Lower leg skin (tissue), 4 donors: ENCODE results near the gene RHD. TPM values are rescaled to one million over a fixed set of nuclear protein-coding genes. Genes with fewer than 3 reads are reported as not detected.
"Not testable (repeated sequence)": the region's sequence is repeated elsewhere in the genome, so short reads cannot be mapped to it uniquely, and the experiment has no call there.

Source experiments
- DNase-seq, 2 donors: peaks; one replicate each; pipeline ENCODE4 v3.0.0-alpha.2; 2019; ENCODE audit warnings: low spot score in 2 of 2
- H3K4me3 ChIP-seq: fragments of 200-600 bp; sonication (generic); 2 replicates; pipeline ENCODE4 v1.5.1; 2017; ENCODE audit warnings: mild to moderate bottlenecking, low read depth; ENCODE audit not compliant: poor library complexity, severe bottlenecking
- CTCF ChIP-seq, 3 donors: fragments of 450-650 bp; IDR thresholded peaks; one replicate each; pipeline ENCODE4 v1.5.1; 2016; ENCODE audit warnings: antibody characterized with exemption in 3 of 3, mild to moderate bottlenecking in 3 of 3, moderate library complexity in 2 of 3
- POLR2A ChIP-seq, 2 donors: fragments of 450-650 bp; IDR thresholded peaks; one replicate each; pipeline ENCODE4 v1.6.1; 2016 to 2017; ENCODE audit warnings: antibody characterized with exemption in 2 of 2, mild to moderate bottlenecking in 1 of 2, moderate library complexity in 1 of 2
- WGBS, 2 donors: methylation state at CpG; one replicate each; pipeline ENCODE4 v1.1.5; 2018; 5-methylcytosine and 5-hydroxymethylcytosine counted together
- intact Hi-C: fragments of 100-400 bp; cut with DNase I; formaldehyde crosslinking; loops from one replicate; pipeline ENCODE4 v1.15.0; 2023; ENCODE audit warnings: low total_unique reads
- total RNA-seq, 4 donors: library from RNA; depleted of rRNA; stranded (reverse); fragments of >200 nt; gene quantifications; one replicate each; pipeline ENCODE4 v1.1.0, GENCODE V29; 2016

RHD gene
- total RNA-seq, 4 donors from 2014 or later = not detected

- intact Hi-C loops, DNase-seq, H3K4me3 ChIP-seq: not testable (repeated sequence)
- 92% methylated on average over 9 of the region's 9 CpGs for WGBS, 2 donors
These were observed 49.8 kb downstream of the RHD start for GRCh38 chr1:25322127-25322526.

GRCh38 chr1:25324407-25324806, 52.1 kb downstream of the RHD start:
- intact Hi-C loops, H3K4me3 ChIP-seq, DNase-seq: not testable (repeated sequence)
- WGBS, 2 donors = 88 to 100% methylated on average over 1 to 3 of the region's 3 CpGs

GRCh38 chr1:25327864-25328790, 55.8 kb downstream of the RHD start:
- DNase-seq, H3K4me3 ChIP-seq, intact Hi-C loops: not testable (repeated sequence)
- WGBS, 2 donors = no CpG with 5 or more reads among the region's 17 CpGs

DNA sequence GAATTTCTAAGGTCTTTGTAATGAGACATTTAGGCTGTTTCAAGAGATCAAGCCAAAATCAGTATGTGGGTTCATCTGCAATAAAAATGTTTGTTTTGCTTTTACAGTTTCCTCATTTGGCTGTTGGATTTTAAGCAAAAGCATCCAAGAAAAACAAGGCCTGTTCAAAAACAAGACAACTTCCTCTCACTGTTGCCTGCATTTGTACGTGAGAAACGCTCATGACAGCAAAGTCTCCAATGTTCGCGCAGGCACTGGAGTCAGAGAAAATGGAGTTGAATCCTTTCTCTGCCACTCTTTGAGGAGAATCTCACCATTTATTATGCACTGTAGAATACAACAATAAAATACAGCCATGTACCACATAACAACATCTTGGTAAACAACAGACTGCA, 56.5 kb downstream of the RHD start:
- DNase-seq, intact Hi-C loops, H3K4me3 ChIP-seq: not testable (repeated sequence)
- WGBS, 2 donors = 51 to 63% methylated on average over 4 of the region's 4 CpGs

- intact Hi-C loops, DNase-seq, H3K4me3 ChIP-seq: not testable (repeated sequence)
- 78 to 80% methylated on average over 5 of the region's 5 CpGs for WGBS, 2 donors
These were observed 57.0 kb downstream of the RHD start for GRCh38 chr1:25329336-25329735.

- H3K4me3 ChIP-seq, DNase-seq, intact Hi-C loops: not testable (repeated sequence)
- 37 to 50% methylated on average over 5 of the region's 5 CpGs for WGBS, 2 donors
These were observed 57.6 kb downstream of the RHD start for GRCh38 chr1:25329950-25330349.

DNA sequence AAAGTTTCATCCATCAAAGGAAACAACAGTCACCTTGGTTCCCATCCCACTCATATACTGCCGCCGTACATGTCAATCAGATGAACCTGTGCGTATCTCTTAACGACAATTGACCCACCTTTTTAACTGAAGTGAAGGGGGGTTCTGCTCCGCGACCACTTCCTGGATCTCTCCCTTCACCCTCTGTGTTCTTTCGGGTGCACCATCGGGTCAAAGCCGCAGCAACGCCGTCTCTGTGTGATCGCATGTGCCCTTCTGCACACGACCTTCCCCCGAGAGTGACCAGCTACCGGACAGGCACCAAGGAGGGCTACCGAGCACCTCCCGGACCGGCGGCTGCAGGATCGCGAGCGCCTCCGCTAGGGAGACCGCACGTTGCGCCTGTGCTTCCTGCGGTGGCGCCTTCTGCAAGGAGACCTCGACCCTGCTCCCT, 64.6 kb downstream of the RHD start:
- DNase-seq, intact Hi-C loops: not testable (repeated sequence)
- H3K4me3 ChIP-seq = peak overlapping the region; percentile 45
- WGBS, 2 donors = 0% methylated on average over 6 to 15 of the region's 29 CpGs

DNA sequence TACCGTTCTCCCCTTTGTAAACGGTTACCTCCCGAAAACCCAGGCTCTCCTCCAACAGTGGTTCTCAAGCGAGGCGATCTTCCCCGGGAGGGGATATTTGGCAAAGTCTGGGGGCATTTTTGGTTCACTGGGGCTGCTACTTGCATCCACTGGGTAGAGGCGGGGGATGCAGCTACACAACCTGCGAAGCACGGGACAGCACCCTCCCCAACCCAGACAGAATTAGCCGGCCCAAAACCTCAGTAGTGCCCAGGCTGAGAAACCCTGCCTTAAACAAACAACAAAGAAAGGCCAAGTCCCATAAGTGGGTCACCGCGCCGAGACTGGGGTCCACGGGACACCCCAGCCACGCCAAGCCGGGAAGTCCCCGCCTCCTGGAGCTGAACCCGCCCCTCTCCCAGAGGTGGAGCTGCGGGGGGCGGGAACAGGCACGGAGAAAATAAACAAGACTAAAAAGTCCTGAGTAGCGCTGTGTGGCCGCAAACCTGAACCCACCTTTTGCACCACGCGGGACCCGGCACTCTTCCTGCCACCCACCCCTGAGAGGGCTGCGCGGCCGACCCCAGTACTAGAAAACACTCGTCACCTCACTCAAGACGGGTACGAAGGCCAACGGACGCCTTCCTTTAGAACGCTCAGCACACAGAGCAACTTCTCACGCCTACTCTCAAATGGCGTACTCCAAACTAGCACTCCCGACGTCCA, 65.3 kb downstream of the RHD start:
- peak overlapping the region; percentile 74 for H3K4me3 ChIP-seq
- 1% methylated on average over 16 of the region's 39 CpGs; no CpG with 5 or more reads in 1 of the 2 donors for WGBS, 2 donors
- DNase-seq = peak in 1 of 2 donors; percentile 88
- intact Hi-C loops = not testable (repeated sequence)

DNA sequence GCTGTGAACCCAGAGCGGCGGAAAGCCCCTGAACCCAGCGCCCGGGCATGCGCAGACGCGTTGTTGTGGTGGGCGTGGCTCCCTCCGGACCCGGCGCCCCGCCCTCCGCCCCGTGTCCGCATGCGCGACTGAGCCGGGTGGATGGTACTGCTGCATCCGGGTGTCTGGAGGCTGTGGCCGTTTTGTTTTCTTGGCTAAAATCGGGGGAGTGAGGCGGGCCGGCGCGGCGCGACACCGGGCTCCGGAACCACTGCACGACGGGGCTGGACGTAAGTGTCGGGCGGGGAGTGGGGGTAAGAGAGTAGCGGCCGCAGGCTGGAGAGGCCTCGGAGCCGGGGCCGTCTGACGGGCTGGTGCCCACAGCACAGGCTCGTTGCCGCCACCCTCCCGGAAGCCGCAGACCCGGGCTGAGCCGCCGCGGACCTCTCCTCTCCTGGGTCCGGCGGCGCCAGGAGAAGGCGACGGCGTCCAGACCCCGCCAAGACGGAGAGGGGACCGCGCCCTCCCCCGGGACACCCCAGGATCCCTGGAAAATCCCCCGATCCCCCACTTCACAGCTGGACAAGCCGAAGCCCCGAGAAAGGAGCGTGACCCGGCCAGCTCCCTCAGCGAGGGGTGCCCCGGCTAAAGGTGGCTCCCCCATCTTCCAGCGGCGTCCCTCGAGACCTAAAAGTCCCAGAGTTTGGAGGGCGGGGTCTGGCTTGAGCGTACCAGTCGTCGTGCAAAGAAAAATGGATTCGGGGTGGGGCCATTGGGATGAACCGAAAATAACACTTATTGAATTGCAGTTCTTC, 66.1 kb downstream of the RHD start, which contains the start of gene TMEM50A:
Gene TMEM50A, plus strand, starts transcription at position 147 of the 794 bp plus-strand sequence. CDS start 2,153 bp downstream, outside the sequence.
- DNase-seq = peak; percentile 88 to 98
- intact Hi-C loops = no loop called here
- WGBS, 2 donors = 0 to 1% methylated on average over 42 to 52 of the region's 75 CpGs
- peak within 1 kb of the TSS; percentile 74 for H3K4me3 ChIP-seq
- TF ChIP-seq POLR2A (IDR thresholded peaks at IDR 0.05) = no peak
- TF ChIP-seq CTCF (IDR thresholded peaks at IDR 0.05) = no peak
